HG03575 (cell line): ENCODE measurements around the gene PIK3R6.
"Not testable (repeated sequence)": the region's sequence is repeated elsewhere in the genome, so short reads cannot be mapped to it uniquely, and the experiment has no call there.

Experiments used
- ATAC-seq: cut with Tn5 transposase; IDR thresholded peaks from one replicate; pipeline ENCODE4 v1.9.1; 2021; ENCODE audit not compliant: unreplicated experiment, insufficient number of reproducible peaks, low FRiP score; ENCODE audit errors: extremely low read depth

The PIK3R6 gene

GRCh38 chr17:8859027-8859803 lies 8.3 kb downstream of the PIK3R6 start:
- ATAC-seq, result no peak

- no peak for ATAC-seq
Observed at GRCh38 chr17:8857919-8858318, 9.6 kb downstream of the PIK3R6 start.

DNA sequence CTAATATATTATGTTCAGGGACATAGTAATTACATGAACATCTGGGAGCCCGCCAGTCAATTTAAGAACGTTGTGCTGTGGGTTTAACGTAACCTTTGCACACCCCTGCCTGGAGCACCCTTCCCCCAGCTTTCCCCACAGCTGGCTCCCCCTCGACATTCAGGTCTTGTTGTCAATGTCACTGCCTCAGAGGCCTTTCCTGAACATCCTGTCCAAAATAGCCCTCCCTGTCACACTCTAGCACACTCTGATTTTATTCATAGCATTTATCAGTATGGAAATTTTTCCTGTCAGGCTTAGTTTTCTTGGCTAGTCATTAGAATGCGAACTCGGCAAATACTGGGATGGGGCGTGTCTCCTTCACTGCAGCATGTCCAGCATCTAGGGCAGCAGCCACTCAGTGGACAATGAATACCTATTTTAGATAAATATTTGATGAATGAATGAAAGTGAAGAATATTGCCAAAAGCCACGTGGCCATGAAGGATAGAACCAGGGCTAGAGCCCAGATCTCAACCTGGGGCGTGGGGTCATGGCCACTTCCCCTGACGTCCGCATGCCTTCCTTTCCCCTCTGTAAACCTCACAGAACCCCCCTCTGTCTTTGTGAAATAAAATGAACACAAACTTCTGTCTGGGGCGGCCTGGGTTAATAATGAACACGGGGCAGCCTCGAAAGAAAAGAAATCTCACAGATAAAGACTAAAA lies 10.5 kb downstream of the PIK3R6 start:
- ATAC-seq, result no peak

GRCh38 chr17:8856205-8856603 lies 11.3 kb downstream of the PIK3R6 start:
- ATAC-seq, result not testable (repeated sequence)

- no peak for ATAC-seq
Observed at GRCh38 chr17:8855477-8856204, 11.8 kb downstream of the PIK3R6 start.

DNA sequence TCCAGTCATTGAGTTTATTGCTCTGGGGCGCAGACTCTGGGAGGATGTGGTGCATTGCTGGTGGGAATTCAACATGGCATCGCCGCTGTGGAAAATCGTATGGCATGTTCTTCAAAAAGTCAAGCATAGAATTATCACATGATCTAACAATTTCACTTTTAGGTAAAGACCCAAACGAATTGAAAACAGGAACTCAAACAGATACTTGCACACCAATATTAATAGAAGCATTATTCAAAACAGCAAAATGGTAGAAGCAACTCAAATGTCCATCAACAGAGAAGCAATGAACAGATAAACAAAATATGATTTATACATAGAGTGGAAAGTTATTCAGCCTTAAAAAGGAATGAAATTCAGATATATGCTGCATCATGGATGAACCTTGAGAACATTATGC lies 15.9 kb downstream of the PIK3R6 start:
- no peak for ATAC-seq

GRCh38 chr17:8849311-8850041 lies 18.0 kb downstream of the PIK3R6 start:
- no peak for ATAC-seq

- ATAC-seq, result no peak
Observed at GRCh38 chr17:8847891-8848290, 19.6 kb downstream of the PIK3R6 start.

- ATAC-seq, result no peak
Observed at GRCh38 chr17:8846768-8847211, 20.7 kb downstream of the PIK3R6 start.

GRCh38 chr17:8844229-8845218 lies 22.9 kb downstream of the PIK3R6 start:
- no peak for ATAC-seq

DNA sequence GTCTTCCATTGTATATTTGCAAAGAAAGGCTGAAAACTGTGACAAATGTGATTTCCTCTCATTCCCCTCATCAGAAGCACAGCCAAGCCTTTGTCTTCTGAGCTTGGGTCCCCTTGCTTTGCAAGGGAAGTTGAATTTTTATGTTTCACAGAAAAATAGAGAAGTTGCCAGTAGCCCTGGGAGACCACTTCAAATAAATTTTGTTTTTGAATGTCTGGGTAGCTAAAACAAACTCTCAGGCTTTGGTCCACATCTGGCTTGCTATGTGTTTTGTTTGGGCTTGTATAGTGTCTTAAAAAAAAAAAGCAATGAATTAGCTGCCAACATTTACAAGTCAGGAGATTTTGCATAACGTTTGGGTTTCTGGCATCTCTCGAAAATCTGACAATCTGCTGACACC lies 24.1 kb downstream of the PIK3R6 start:
- ATAC-seq, result no peak

GRCh38 chr17:8841844-8842243 lies 25.6 kb downstream of the PIK3R6 start:
- ATAC-seq, result no peak

- no peak for ATAC-seq
Observed at GRCh38 chr17:8839410-8839935, 28.0 kb downstream of the PIK3R6 start.

DNA sequence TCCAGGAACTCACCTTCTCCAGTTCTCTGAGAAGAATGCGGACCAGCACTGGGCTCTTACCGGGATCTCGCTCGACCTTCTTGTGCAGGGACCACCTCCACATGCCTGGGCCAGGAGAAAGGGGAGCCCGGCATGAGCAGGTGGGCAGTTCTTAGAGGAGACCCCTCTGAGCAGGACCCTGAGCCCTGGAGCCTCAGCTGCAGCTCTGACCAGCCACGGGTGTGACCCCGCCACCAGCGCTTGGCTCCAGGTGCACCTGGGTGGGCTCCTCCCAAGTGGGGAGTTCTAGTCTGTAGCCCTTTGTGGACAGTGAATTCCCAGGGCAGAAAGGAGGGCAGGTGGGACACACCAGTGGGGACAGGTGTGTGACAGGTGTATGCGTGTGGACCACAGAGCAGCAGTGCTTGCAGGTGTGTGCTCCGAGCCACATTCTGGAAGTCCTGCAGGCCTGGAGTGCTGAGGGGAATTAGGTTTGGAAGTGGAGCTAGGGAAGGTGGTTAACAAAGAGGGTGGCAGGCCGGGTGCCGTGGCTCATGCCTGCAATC lies 28.9 kb downstream of the PIK3R6 start:
- no peak for ATAC-seq

DNA sequence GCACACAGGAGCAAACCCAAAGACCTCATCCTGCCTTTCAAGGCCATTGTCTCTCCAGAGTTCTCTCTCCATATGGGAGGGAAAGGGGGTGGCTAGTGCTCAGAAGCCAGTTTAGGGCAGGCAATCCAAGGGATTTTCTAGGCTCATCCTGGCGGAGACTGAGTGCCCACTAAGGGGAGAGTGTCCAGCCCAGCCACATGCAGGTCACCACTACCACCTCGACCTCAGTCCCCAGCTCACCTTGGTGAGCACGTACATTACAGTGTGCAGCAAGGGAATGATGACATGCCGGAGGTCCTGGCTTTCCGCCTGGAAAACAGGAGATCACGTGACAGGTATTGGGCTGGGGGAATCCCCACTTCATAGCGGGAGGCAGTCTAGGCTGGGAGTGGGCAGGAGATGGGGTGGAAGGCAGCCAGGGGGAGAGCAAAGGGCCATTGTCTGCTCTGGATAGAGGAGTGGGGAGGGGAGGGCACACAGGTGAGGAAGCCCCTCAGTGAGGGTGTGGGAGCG lies 29.9 kb downstream of the PIK3R6 start:
- no peak for ATAC-seq

DNA sequence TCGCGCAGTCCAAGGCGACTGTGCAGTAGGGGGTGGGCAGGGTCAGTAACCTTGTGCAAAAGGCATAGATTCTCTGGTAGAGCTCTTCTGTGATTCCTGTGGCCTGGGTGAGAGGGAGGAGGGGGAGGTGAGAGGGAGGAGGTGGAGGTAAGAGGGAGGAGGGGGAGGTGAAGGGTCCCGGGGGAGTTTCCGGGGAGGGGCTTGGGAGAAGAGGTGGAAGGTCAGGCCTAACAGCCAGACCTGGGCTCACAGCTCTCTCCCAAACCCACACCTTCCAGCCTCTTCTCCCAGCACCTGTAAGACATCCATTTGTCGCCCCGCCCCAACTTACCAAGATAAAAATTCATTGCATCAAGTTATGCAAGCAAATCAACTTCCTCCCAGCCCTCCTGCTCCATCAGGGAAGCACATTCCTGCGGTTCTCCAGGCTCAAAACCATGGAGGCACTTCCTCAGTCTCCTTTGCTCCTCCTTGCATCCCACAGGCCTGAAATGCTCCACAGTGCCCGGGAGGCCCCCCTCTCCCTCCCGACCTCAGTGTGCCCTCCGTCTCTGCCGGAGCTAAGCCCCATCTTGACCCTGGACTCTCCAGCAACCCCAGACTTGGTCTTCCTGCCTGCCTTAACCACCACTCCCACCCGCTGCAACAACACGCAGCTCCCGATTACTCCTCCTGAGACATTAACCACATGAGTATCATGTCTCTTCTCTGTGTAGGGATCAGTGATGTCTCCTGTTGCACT lies 30.5 kb downstream of the PIK3R6 start:
- no peak for ATAC-seq
